ENCODE data around the gene PDGFRB.

GRCh38 chr5:150196514-150196913 is 40.9 kb upstream of the PDGFRB start:
- TF ChIP-seq POLR2A (IDR thresholded peaks at IDR 0.05), result no peak
- TF ChIP-seq CTCF (IDR thresholded peaks at IDR 0.05), result no peak
